ENCODE data around the gene HLA-DOB. TPM values are rescaled to one million over a fixed set of nuclear protein-coding genes. Genes with fewer than 3 reads are reported as not detected.

HLA-DOB gene
- total RNA-seq, 1 experiment from 2014 or later, result 0.64 TPM

DNA sequence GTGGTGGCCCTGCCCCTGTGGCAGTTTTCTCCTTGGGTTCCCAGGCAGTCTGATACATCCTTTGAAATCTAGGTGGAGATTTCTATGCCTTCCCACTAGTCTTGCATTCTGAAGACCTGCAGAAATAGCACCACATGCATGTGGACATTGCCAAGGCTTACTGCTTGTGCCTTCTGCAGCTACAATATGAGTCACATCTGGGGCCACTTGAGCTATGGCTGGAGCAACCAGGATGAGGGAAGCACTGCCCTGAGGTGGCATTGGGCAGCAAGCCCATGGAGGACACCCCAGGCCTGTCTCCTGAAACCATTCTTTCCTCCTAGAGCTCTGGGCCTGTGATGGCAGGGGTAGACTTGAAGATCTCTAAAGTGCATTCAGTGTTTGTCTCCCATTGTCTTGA lies 37.8 kb downstream of the HLA-DOB start:
- no peaks in the 10 kb centered on the region for H3K27me3 ChIP-seq (ENCODE audit: insufficient read depth, low read length)
- intact Hi-C loops (cut with micrococcal nuclease), result no loop called here
- no peaks in the 10 kb centered on the region for H3K79me2 ChIP-seq (ENCODE audit: insufficient read depth, low read length)
- ChIA-PET RAD21 (ENCODE audit: low non-redundant PET in 1 of 2, low total read pairs in 2 of 2, uncharacterized antibody in 2 of 2, unreplicated experiment in 2 of 2) (no interaction called here), POLR2A (no interaction called here), CTCF (no interaction called here)
- ATAC-seq, result no peak
- no peak overlapping the region for H3K4me3 ChIP-seq (replicated peaks in 1 of 2; ENCODE audit: low read depth in 1 of 2, low read length in 2 of 2)
- H3K36me3 ChIP-seq (ENCODE audit: control insufficient read depth in 1 of 2, insufficient read depth in 2 of 2, low read length in 2 of 2), result no peaks in the 10 kb centered on the region
- H3K4me1 ChIP-seq (ENCODE audit: control insufficient read depth in 1 of 2, insufficient read depth in 2 of 2, low read length in 2 of 2), result no peaks in the 10 kb centered on the region
- H2AFZ ChIP-seq (ENCODE audit: low read depth, low read length, poor library complexity, severe bottlenecking), result no peak overlapping the region
- H3K27ac ChIP-seq (ENCODE audit: low read depth, low read length), result no peak overlapping the region
- H3K9me3 ChIP-seq (ENCODE audit: control insufficient read depth in 1 of 2, insufficient read depth in 1 of 2, low read depth in 1 of 2, low read length in 2 of 2), result no peaks in the 10 kb centered on the region
- H4K20me1 ChIP-seq (ENCODE audit: insufficient read depth), result no peaks in the 10 kb centered on the region
- BruUV-seq (replicated peaks), result no TSS peak
- DNase-seq (ENCODE audit: low read depth, low spot score), result no peak
- H3K9ac ChIP-seq (ENCODE audit: low read length), result no peak overlapping the region
- TF ChIP-seq CEBPB (IDR thresholded peaks at IDR 0.05; ENCODE audit: low read depth) (no peak), EGR1 (IDR thresholded peaks at IDR 0.05; ENCODE audit: low read depth) (no peak), SIN3A (IDR thresholded peaks at IDR 0.05; ENCODE audit: low read depth) (no peak), REST (IDR thresholded peaks at IDR 0.05; ENCODE audit: low read depth) (no peak), ZBTB33 (IDR thresholded peaks at IDR 0.05; ENCODE audit: extremely low read depth, insufficient replicate concordance, low read length) (no peak), MAX (IDR thresholded peaks at IDR 0.05) (no peak)
- H3K4me2 ChIP-seq (ENCODE audit: low read length), result no peak overlapping the region
- no peaks in the 10 kb centered on the region for H3K9me2 ChIP-seq (ENCODE audit: insufficient read depth)
